Keratinocyte (primary cell): ENCODE data around the gene CD47.

ENCODE experiments used
- CTCF ChIP-seq, 3 experiments: IDR thresholded peaks in 1 of 3; conservative IDR thresholded peaks in 1 of 3; optimal IDR thresholded peaks in 1 of 3; 2 replicates in 2 of 3; 3 replicates in 1 of 3; pipeline versions ENCODE3 to v1.5.1; 2011; ENCODE audit warnings: low read length in 3 of 3, mild to moderate bottlenecking in 3 of 3, moderate library complexity in 2 of 3, control low read depth in 1 of 3, inconsistent platforms in 1 of 3; ENCODE audit not compliant: insufficient read depth in 2 of 3; ENCODE audit errors: extremely low read depth in 1 of 3
- EZH2 ChIP-seq: IDR thresholded peaks from one replicate; pipeline ENCODE4 v1.6.1; 2012; ENCODE audit warnings: inconsistent platforms, mild to moderate bottlenecking, low read length, moderate library complexity

GRCh38 chr3:108067768-108068167 is 23.1 kb downstream of the CD47 start:
- TF ChIP-seq CTCF (optimal IDR thresholded peaks at IDR 0.05 in 1 of 3, IDR thresholded peaks at IDR 0.05 in 1 of 3, conservative IDR thresholded peaks at IDR 0.05 in 1 of 3; ENCODE audit: extremely low read depth in 1 of 3, insufficient read depth in 2 of 3, low read length in 3 of 3) (no peak), EZH2 (no peak)
